ENCODE results near the gene TERT. TPM values are rescaled to one million over a fixed set of nuclear protein-coding genes. Genes with fewer than 3 reads are reported as not detected.
"Not testable (repeated sequence)": the region's sequence is repeated elsewhere in the genome, so short reads cannot be mapped to it uniquely, and the experiment has no call there.

Gene TERT
- total RNA-seq, 1 donor from 2014 or later: not detected

GRCh38 chr5:1232780-1233179 lies 62.1 kb downstream of the TERT start:
- intact Hi-C loops (cut with DNase I): no loop called here
- Histone ChIP-seq H3K9me3 (peaks cover 0 to 9% of the 10 kb centered on the region in 2 donors), H3K4me3 (no peak overlapping the region), H3K27me3 (no peaks in the 10 kb centered on the region), H3K36me3 (no peaks in the 10 kb centered on the region), H3K4me1 (no peaks in the 10 kb centered on the region), H3K27ac (no peak overlapping the region)
- no peak for DNase-seq (ENCODE audit: low spot score in 2 of 2)
- TF ChIP-seq CTCF (IDR thresholded peaks at IDR 0.05): no peak

DNA sequence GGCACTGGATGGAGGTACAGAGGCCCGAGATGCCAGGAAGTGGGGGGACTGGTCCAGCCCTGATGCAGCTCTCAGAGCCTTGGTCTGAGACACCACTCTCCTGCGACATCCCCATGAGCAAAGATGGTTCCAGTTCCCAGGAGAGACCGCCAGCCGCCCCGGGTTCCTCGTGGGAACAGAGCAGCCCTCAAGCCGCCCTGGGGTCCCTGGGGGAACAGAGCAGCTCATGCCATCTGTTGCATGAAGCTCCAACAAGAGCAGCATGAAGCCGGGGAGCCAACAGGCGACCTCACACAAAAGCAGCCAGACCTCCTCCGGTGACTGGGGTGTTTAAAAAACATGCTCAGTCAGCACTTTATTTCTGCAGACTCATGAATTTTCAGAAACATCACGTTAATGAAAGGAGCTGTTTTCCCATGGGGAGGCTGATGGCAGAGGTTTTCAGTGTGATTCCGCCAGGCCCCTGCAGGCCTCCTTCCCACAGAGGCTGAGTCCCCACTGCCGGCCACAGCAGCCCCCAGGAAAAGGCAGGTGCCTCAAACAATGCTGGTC lies 63.4 kb downstream of the TERT start:
- Histone ChIP-seq H3K36me3 (no peaks in the 10 kb centered on the region), H3K27me3 (no peaks in the 10 kb centered on the region)
- DNase-seq (ENCODE audit: low spot score in 2 of 2): no peak

GRCh38 chr5:1230551-1230950 lies 64.3 kb downstream of the TERT start:
- no peak for DNase-seq (ENCODE audit: low spot score in 2 of 2)
- Histone ChIP-seq H3K36me3 (no peaks in the 10 kb centered on the region), H3K4me3 (no peak overlapping the region), H3K4me1 (no peaks in the 10 kb centered on the region), H3K27ac (no peak overlapping the region), H3K27me3 (no peaks in the 10 kb centered on the region), H3K9me3 (peaks cover 0 to 4% of the 10 kb centered on the region in 2 donors)
- intact Hi-C loops (cut with DNase I): no loop called here
- no peak for TF ChIP-seq CTCF (IDR thresholded peaks at IDR 0.05)

More for the DNA sequence above, 63.4 kb downstream of the TERT start:
- intact Hi-C loops (cut with DNase I): no loop called here
- H3K4me1 ChIP-seq: no peaks in the 10 kb centered on the region
- no peak for TF ChIP-seq CTCF (IDR thresholded peaks at IDR 0.05)
- no peak overlapping the region for H3K27ac ChIP-seq
- no peak overlapping the region for H3K4me3 ChIP-seq
- peaks cover 0 to 9% of the 10 kb centered on the region in 2 donors for H3K9me3 ChIP-seq

DNA sequence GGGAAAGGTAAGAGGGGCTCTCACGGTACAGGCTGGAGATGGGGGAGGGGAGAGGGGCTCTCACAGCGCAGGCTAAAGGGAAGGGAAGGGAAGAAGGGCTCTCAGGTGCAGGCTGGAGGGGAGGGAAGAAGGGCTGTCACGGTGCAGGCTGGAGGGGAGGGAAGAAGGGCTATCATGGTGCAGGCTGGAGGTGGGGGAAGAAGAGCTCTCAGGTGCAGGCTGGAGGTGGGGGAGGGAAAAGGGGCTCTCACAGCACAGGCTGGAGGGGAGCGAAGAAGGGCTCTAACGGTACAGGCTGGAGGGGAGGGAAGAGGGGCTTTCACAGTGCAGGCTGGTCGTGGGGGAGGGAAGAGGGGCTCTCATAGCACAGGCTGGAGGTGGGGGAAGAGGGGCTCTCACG lies 65.0 kb downstream of the TERT start:
- TF ChIP-seq CTCF (IDR thresholded peaks at IDR 0.05): no peak
- Histone ChIP-seq H3K4me1 (no peaks in the 10 kb centered on the region), H3K4me3 (no peak overlapping the region), H3K27me3 (no peaks in the 10 kb centered on the region), H3K9me3 (no peaks in the 10 kb centered on the region), H3K27ac (no peak overlapping the region), H3K36me3 (no peaks in the 10 kb centered on the region)
- DNase-seq (ENCODE audit: low spot score in 2 of 2): no peak
- intact Hi-C loops (cut with DNase I): no loop called here

GRCh38 chr5:1229023-1229422 lies 65.8 kb downstream of the TERT start:
- H3K4me1 ChIP-seq; H3K4me3 ChIP-seq; intact Hi-C loops (cut with DNase I); DNase-seq (ENCODE audit: low spot score in 2 of 2); H3K27ac ChIP-seq; H3K27me3 ChIP-seq; H3K36me3 ChIP-seq; H3K9me3 ChIP-seq: not testable (repeated sequence)

- Histone ChIP-seq H3K9me3 (no peaks in the 10 kb centered on the region), H3K4me1 (no peaks in the 10 kb centered on the region), H3K27ac (no peak overlapping the region), H3K27me3 (no peaks in the 10 kb centered on the region), H3K36me3 (no peaks in the 10 kb centered on the region), H3K4me3 (no peak overlapping the region)
- TF ChIP-seq CTCF (IDR thresholded peaks at IDR 0.05): no peak
- intact Hi-C loops (cut with DNase I): no loop called here
- DNase-seq (ENCODE audit: low spot score in 2 of 2): no peak
Measured at GRCh38 chr5:1228120-1228519, 66.7 kb downstream of the TERT start.
